GM15510 (cell line): ENCODE measurements around the gene GATAD2B.
A peak's percentile ranks its signal among the peaks of the same experiment; 100 is the strongest.

Experiments
- POLR2A ChIP-seq: IDR thresholded peaks from 3 replicates; pipeline ENCODE4 v1.6.1; 2011; ENCODE audit warnings: borderline replicate concordance; ENCODE audit not compliant: insufficient read length; ENCODE audit errors: extremely low read depth

GATAD2B gene

DNA sequence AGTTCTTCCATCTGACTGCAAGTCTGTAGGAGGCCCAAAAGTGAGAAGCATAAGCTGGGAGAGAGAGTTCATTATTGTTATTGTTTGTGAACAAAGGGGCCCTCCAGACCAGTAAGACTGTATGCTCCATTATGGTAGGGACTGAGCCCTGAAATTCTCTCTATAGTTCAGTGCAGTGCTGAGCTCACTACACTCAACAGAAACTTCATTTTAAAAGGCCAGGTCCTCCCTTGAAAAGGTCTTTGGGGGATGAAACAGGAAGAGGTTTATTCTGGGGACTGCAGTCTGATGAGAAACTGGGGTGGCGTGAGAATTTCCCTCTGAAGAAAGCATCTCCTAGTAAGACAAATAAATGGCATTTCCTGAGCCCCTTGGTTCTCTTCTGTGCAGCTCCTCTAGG is 5.5 kb upstream of the GATAD2B start:
- no peak for TF ChIP-seq POLR2A

DNA sequence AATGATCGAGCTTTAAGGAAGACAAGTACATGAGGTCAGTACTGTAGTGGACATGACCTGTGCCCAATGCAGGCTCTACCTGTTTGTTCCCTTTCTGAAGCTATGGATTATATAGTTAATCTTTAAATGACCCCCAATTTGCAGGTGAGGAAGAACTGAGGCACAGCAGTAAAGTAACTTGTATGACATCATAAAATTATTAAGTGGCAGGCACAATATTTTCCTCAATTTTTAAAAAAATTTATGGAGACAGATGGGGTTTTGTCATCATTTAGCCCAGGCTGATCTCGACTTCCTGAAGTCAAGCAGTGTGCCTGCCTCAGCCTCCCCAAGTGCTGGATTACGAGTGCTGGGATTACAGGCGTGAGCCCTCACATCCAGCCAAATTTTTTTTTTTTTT is 3.6 kb upstream of the GATAD2B start:
- TF ChIP-seq POLR2A = no peak

DNA sequence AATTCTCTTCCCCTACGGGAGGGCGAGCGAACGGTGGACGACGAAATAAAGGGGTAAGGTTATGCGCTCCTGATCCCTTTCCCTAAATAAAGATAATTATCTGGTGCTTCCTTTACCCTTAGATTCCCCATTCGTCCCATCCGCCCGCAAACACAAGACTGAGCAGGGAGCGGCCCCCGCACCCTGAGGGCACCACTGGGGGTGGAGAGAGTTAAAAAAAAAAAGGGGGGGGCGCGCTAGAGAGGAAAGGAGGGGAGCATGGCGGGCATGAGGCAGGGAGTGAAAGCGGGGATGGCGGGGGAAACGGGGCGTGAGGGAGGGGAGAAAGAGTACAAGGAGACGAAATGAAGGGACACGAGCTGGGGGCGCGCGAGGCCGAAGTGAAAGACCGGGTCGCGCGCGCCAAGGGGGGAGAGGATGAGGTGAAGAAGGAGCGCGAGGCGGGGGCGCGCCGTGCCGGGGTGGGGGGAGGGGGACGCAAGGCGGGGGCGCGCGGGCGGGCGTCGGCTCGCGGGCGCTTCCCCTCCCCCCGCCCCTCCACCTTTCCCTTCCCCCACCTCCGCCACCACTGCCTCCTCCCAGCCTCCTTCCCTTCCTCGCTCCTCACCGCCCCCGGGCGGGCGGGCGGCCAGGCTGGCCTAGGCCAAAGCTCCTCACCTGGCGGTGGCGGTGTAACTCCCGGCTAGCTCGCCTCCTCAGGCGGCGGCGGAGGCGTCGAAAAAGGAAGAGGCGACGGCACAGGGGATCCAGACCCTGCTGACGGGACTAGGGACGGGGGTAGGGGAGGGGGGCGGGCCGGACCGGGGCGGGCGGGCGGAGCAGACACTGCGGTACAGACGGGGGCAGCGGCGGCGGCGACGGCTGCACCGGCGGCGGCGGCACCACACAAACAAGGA is 448 bp downstream of the GATAD2B start:
- peak; percentile 41 for TF ChIP-seq POLR2A

DNA sequence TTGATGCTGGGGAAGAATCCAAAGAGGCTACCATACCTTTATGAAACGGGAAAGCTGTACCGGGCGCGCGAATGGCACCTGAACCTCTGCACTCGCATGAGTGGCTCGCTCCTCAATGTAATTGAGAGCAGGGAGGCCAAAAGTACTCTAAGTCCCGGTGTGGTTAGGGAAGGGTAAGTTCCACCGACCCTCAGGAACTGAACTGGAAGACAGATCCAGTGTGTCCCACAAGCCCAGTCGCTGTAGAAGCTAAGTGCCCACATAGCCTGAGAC is 1.0 kb downstream of the GATAD2B start:
- TF ChIP-seq POLR2A = no peak

DNA sequence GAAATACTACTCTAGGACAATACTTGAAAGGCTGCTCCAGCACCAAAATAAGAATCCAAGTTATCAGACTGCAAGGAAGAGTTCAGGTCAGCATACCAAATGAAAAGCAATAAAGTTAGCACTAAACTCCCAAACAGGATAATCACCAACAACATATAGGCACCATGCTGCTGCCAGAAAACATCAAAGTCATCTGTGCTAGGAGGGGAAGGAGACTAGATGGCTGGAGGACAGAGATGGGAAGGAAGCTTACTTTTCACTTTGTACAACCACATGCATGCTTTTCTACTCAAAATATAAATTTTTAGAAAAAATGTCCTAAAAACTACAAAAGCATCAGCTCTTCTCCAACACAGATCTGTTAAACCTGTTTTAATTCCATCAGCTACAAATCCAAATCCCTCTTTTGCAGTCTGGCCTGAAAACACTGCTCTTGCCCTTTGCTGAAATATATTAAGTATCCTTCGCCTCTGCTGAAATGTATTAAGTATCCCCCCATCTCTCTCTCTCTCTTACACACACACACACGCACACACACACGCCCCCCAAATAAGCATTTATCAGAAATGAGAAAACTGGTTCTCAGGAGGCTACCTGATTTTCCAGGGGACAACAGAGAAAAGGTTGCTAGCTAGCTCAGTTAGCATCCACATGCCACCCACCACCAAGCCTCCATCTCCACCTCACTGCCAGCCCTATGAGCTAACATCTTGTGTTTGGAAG is 1.5 kb downstream of the GATAD2B start:
- no peak for TF ChIP-seq POLR2A

DNA sequence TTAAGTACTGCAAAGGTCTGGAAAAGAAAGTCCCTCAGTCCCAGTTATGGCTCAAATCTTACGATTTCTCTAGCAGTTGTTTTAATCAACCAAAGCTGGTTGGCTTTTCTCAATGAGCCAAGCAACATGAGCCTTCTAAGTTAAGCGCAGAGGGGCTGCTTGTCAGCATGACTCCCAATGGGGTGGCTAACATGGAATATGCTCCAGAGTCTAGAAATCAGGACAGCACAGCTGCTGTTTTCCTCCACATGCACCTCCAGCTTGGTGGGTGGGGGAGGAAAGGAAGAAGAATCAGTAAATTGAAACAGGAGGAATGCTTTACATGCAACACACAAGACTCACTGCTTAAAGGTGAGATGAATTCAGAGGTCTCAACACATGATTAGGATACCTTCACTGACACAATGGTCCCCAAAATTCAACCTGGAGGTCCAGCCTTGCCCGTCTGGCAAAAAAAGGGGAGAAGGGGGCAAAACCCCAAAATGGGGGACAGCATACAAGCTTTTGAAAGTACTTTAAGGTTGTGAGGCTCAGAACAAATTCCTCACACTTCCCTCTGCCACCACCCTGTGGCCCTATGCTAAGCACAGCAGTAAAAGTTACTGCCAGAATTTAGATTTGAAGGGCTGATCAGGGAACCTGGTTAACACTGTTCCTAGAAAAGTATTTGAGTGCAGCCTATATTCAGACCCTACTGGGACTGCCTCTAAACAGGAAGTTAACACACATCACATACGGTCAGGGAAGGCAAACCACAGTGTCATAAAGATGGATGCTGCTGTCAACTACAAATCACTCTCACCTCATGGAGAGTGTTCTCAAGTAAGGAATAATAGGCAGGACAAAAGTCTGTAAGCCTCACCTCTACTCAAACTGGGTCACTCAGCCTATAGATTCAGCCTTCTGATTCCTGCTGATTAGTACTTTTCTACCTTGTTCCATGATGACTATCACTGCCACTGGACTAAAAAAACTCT is 2.6 kb downstream of the GATAD2B start:
- no peak for TF ChIP-seq POLR2A

DNA sequence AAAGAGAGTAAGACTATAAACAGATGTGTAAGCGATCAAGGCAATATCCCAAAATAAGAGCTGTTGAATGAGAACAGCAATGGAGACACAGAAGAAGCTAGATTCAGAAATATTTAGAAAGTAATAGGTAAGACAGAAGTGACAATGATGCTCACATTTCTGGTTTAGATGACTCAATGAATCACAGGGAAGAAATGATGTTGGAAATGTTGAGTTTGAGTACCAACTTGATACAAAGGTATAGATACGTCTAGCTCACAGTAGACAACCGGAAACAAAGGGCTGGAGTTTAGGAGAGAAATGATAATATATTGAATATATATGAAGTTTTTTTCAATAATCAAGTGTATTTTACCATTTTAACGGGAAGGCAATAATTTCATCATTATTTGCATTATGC is 6.5 kb downstream of the GATAD2B start:
- TF ChIP-seq POLR2A = no peak

DNA sequence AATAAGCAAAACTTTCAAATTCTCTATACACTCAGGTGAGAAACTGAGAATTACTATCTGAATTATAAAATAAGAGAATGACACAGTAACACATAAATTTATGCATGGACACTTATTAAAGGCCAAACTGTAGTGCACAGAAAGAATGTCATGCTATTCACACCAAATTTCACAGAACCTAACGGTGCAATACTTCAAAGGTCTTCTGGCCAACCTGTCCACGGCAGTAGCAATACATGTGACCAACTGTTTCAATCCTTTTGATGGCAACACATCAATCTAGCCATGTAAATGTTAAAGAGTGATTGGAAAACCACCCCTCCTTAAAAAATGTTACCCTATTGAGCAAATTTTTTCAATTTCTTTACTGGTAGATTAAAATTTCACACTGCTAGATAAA is 10.4 kb downstream of the GATAD2B start:
- TF ChIP-seq POLR2A = no peak

DNA sequence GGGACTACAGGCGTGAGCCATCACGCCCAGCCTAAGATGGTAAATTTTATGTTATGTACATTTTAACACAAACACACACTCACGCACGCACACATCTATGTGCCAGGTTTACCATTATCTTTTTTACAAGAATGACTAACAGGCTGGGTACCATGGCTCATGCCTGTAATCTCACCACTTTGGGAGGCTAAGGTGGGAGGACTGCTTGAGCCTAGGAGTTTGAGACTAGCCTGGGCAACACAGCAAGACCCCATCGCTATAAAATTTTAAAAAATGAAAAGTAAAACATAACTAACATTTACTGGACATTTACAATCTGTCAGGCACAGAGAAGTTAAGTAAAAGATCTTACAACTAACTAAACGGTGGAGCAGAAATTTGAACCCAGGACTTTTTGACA is 14.7 kb downstream of the GATAD2B start:
- no peak for TF ChIP-seq POLR2A

DNA sequence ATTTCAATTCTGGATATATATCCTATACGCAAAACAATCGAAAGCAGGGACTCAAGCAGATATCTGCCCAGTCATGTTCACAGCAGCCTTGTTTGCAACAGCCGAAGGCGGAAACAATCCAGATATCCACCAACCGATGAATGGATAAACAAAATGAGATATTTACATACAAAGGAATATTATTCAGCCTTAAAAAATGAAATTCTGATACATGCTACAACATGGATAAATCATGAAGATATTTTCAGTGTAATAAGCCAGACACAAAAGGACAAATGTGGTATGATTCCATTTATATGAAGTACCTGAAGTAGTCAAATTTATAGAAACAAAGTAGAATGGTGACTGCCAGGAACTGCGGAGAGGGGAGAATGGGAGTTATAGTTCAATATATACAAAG is 15.6 kb downstream of the GATAD2B start:
- no peak for TF ChIP-seq POLR2A

DNA sequence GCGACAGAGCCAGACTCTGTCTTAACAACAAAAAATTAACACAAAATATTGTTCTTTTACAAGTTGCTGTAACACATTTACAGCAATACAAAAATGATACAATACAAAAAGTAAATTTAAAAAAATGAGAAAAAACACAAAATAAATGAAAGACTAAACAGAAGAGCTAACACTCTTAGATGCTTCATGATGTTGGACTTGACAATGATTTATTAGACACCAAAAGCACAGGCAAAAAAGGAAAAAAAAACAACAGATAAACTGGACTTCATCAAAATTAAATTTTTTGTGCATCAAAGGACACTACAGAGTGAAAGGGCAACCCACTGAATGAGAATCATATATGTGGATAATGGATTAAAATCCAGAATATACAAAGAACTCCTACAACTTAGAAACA is 16.4 kb downstream of the GATAD2B start:
- no peak for TF ChIP-seq POLR2A

DNA sequence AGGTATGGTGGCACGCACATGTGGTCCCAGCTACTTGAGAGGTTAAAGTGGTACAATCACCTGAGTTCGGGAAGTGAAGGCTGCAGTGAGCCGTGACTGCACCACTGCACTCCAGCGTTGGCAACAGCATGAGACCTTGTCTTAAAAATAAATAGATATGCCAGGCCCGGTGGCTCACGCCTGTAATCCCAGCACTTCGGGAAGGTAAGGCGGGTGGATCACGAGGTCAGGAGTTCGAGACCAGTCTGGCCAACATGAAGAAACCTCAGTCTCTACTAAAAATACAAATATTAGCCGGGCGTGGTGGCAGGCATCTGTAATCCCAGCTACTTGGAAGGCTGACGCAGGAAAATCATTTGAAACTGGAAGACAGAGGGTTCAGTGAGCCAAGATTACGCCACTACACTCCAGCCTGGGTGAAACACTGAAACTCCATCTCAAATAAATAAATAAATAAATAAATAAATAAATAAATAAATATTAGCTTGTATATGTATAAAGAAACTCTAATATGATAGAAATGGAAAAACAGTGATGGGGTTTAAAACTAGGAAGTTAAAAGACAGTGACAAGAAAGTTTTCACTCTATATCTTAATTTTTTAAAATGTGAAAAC is 18.8 kb downstream of the GATAD2B start:
- TF ChIP-seq POLR2A = no peak

DNA sequence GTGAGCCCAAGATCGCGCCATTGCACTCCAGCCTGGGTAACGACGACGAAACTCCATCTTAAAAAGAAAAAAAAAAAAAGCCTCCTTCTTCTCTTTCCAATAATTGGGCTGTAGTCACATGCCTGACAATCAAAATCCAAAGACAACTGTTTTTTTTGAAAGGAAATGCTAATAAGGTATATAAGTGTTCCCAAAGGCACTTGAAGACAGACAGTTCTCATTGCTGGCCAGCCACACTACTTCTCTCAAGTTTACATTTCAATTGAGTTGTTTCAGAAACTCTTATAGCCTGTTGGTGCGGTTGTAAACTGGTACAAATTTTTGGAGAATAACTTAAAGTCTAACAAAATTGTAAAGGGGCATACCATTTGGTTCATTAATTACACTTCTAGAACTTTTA is 23.3 kb downstream of the GATAD2B start:
- no peak for TF ChIP-seq POLR2A

DNA sequence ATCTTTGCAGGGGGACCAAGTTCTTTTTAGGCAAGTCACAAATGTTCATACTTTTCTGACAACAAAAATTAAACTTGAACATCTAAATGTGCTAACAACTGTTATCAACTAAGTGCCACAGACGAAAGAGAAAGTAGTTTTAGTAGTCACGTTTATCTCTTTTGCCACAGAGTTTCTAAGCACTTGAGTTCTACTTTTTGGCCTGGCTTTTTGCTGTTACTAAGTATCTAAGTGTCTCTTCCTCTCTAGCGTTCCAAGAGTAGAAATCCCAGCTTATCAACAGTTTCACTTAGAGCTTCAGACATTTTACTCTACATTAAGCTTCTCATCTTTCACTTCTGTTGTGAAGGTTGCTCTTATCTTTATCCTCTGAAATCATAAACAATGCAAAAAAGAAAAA is 34.2 kb downstream of the GATAD2B start:
- no peak for TF ChIP-seq POLR2A

DNA sequence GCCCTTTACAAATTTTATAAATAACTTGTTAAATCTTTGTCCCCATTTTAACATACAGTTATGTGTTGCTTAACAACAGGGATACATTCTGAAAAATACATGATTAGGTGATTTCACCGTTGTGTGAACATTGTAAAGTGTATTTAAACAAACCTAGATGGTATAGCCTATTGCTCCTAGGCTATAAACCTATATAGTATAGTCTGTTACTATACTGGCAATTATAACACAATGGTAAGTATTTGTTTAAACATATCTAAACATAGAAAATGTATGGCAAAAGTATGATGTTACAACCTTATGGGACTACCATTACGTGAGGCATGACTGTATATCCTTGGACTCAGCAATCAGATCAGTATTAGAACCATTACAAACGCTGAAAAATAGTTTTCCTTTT is 36.6 kb downstream of the GATAD2B start:
- no peak for TF ChIP-seq POLR2A
